ENCODE data around the gene SRCAP. TPM values are rescaled to one million over a fixed set of nuclear protein-coding genes. Genes with fewer than 3 reads are reported as not detected.

Gene SRCAP
- total RNA-seq: 10 to 100 TPM; 72.5 to 75.9 TPM

DNA sequence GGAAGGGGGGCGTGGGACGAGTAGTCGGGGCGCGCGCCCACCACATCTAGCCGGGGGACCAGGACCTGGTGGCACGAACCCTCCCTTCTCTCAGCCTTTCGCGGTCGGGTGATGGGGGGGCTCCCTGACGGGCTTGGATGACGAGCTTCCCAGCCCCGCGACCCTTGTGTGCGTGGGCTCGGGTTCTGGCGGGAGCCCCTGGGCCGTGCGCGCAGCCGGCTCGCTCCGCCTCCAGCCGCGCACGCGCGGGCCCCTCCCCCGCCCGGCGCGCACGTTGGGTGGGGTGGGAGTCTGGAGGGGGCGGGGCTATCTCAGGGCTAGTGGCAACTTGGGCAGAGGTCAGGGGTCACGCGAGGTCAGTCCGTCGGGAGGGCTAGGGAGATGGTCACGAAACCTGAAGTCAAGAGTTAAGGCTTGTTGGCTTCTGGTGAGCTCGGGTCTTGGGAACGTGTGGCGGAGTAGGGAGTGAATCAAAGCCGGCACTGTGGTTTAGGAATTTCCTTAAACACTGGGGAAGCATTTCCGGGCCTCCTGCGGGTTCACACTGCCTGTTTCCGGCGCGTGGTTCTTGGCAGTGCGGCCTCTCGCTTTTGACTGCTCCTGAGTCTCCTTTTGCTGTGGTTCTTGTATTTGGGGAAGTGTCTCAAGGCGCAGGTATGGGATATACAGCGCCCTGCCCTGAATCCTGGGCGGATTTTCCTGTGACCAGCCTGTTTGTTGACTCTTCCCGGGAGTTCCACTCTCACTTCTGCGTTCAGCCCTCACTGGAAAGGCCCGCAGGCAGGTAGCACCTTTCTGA, at the start of gene SRCAP:
TSS of gene SRCAP (plus strand) at position 356 of the 799 bp plus-strand sequence. CDS start 1,654 bp downstream, outside the sequence.

DNA sequence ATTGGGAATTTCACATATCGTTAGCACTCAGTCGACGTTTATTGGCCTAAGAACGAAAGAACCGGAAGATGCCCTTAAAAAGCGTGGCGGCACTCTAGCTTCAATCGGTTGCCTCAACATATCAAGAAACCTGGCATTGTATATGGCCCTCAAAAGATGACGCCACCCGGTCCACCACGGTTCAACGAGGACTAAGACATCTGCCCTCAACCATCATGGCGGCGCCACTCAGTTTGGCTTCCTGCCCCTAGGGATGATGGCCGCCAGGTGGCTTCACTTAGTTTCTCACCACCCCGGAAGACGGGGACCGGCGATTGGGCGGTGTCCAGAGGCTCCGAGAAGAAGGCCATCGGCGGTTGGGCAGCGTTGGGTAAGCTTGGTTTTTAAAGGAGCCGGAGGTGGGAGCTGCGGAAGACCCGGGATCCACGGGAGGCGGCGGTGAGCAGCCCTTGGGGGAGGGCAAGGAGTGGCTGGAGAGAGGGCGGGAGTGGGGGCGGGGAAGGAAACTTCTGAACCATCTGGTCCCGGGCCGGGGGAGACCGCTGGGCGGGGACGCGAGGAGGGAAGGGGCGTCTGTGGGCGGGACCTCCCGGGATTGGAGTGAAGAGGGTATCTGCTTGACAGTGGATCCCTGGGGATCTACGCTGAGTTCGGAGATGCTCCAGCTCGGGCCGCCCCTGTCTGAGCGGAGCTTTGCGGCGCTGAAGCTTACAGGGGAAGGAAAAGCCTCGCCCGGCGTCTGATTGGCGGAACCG, 48.4 kb upstream of the SRCAP start, which contains the start of gene PRR14:
TSS of gene PRR14 (plus strand) at position 592 of the 755 bp plus-strand sequence. CDS start 686 bp downstream, outside the sequence.

GRCh38 chr16:30657866-30658730, 40.9 kb upstream of the SRCAP start, which contains the start of gene FBRS:
Gene FBRS, plus strand, starts transcription at chr16:30658431. Its CDS starts 1,088 bp downstream, at chr16:30659519.

DNA sequence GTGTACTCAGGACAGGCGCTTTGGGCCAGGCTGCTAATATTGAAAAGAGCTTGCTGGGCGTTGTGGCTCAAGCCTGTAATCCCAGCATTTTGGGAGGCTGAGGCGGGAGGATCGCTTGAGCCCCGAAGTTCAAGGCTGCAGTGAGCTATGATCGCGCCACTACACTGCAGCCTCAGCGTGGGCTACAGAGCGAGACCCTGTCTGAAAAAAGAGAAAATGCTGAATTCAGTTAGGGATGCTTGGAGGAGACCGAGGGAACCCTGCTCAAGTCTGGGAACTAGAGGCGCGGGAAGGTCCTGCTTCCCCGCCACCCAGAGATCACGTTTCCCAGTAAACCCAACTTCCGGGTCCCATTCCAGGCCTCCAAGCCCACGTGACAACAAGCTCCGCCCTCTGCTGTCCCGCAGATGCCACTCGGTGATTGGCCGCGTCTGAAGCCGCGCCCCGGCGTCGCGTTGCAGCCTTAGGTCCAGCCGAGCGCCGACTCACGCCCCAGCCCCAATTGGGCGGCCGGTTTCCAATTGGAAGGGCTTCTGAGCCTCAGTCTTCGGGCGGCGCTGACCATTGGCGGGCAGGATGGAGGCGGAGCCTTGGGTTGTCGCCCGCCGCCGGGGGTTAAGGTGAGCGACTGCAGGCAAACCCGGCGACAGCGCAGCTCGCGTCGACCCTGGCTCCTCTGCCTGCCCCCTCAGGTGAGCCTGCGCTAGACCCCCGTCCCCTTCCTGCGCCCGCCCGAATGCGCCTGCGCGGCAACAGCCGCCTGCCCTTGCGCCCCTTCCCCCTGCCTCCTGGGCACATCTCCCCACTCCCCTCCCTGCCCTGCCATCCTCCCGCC, 49.0 kb downstream of the SRCAP start, which contains the start of gene PHKG2:
TSS of gene PHKG2 (plus strand) at position 627 of the 835 bp plus-strand sequence. CDS start 396 bp downstream, outside the sequence.

DNA sequence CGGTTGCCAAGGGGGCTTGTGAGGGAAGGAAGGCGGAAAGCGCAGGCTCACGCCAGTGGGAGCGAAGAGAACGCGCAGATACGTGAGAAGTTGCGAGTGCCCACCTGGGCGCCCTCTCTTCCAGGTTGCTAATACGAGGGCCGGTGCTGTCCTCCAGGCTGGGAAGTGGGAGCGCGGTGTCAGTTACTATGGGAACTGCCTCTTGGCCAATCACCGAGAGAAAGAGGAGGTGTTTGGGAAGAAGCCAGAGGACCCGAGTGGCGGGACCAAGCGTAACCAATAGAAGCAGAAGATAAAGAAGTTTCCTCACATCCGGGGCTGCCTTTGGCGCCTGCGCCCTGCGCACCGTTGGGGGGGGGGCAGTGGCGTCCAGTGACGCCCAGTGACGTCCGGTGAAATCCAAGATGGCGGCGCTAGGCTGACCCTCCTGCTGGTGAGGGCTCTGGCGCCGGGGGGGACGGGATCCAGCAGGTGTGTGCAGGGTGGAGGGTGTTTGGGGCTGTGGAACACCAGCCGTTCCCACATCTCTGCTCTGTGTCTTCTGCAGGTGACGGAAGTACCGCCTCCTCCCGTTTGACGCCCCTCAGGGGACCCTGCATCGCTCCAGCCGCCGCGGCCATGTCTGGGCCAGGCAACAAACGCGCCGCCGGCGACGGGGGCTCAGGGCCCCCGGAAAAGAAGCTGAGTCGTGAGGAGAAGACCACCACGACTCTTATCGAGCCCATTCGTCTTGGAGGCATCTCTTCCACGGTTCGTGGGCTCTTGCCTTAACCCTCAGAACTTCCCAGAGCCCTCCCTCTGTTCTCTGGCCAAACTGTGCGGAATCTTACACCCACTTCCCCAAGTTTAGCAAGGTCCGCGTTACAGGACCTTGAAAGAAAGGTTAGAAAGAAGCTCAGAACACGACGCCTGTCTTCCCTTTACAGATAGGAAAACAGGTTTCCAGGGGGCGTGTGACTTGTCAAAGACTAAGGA, 63.2 kb downstream of the SRCAP start, which contains the start of the genes CFAP119 and RNF40:
TSS of gene CFAP119 (minus strand) at position 135 of the 975 bp plus-strand sequence. CDS start 314 bp downstream, outside the sequence.
TSS of gene RNF40 (plus strand) at position 395 of the 975 bp plus-strand sequence. CDS start at position 619, 224 bp downstream.

DNA sequence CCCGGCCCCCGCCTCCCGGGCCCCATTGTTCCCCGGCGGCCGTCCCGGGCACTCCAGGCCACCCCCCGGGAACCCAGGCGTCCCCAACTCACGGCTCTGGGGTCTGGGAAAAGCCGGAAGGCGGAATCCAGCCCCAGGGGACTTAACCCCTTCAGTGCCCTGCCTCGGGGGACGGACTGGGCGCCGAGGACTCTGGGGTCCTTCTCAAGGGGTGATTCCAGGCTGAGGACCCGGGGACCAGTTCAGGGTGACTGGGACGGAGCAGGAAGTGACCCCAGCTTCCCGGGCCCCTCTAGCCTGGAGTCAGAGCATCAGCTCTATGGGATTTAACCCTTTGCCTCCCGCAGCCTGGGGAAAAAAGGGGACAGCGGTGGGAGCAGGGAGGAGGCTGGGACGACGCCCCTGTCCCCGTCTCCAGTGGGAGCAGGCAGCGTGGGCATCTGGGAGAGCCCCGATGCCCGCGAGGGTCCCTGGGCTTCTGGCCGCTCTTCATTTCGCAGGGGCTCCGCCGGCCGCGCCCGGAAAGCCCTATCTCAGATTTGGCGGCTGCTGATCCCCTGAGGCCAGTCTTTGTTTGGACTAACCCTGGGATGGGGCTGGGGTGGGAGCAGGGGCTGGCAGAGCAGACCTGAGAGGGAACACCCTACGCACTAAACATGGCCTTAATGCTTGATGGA, 88.1 kb downstream of the SRCAP start, which contains the start of gene ZNF629:
TSS of gene ZNF629 (minus strand) at position 270 of the 677 bp plus-strand sequence. CDS start 2,723 bp downstream, outside the sequence.

Other genes starting within 250 kb of the SRCAP start
- 100 to 1,000 TPM; 550 to 559 TPM for gene ITGAL, start 226.4 kb upstream of the SRCAP start, total RNA-seq
- 1 to 10 TPM; 4.9 to 5.3 TPM for gene ZNF768, start 172.6 kb upstream of the SRCAP start, total RNA-seq
- 10 to 100 TPM; 11.8 to 12.3 TPM for gene ZNF747, start 164.3 kb upstream of the SRCAP start, total RNA-seq
- gene ZNF764, start 140.8 kb upstream of the SRCAP start, total RNA-seq: 10 to 100 TPM; 18.1 to 18.5 TPM
- 10 to 100 TPM; 16.3 TPM for gene ZNF688, start 127.5 kb upstream of the SRCAP start, total RNA-seq
- 10 to 100 TPM; 18.2 to 19.7 TPM for gene ZNF785, start 113.5 kb upstream of the SRCAP start, total RNA-seq
- gene ZNF689, start 88.8 kb upstream of the SRCAP start, total RNA-seq: 10 to 100 TPM; 10.6 to 10.8 TPM
- 10 to 100 TPM; 71.0 to 75.9 TPM for gene PRR14, start 48.2 kb upstream of the SRCAP start, total RNA-seq
- 10 to 100 TPM; 95.3 to 95.6 TPM for gene FBRS, start 40.7 kb upstream of the SRCAP start, total RNA-seq
- 10 to 100 TPM; 34.6 to 37.1 TPM for gene PHKG2, start 49.3 kb downstream of the SRCAP start, total RNA-seq
- 1 to 10 TPM; 2.2 to 2.4 TPM for gene CFAP119, start 62.9 kb downstream of the SRCAP start, total RNA-seq
- 10 to 100 TPM; 83.1 to 85.9 TPM for gene RNF40, start 63.2 kb downstream of the SRCAP start, total RNA-seq
- gene ZNF629, start 88.0 kb downstream of the SRCAP start, total RNA-seq: 1 to 10 TPM; 2.5 to 2.6 TPM
- 10 to 100 TPM; 23.0 to 23.2 TPM for gene BCL7C, start 194.9 kb downstream of the SRCAP start, total RNA-seq
- gene CTF1, start 197.4 kb downstream of the SRCAP start, total RNA-seq: under 1 TPM; 0.20 to 0.31 TPM
- 10 to 100 TPM; 22.9 to 24.6 TPM for gene FBXL19, start 224.4 kb downstream of the SRCAP start, total RNA-seq
- 10 to 100 TPM; 27.0 to 27.4 TPM for gene ORAI3, start 249.9 kb downstream of the SRCAP start, total RNA-seq